Colonic mucosa (tissue), 4 donors: ENCODE results near the gene HAPLN2. TPM values are rescaled to one million over a fixed set of nuclear protein-coding genes. Genes with fewer than 3 reads are reported as not detected.

Experiments used
- DNase-seq: peaks from one replicate; pipeline ENCODE4 v3.0.0-alpha.2; 2020
- H3K27ac ChIP-seq: fragments of 200-600 bp; one replicate; pipeline ENCODE4 v1.8.0; 2021
- H3K27me3 ChIP-seq: fragments of 200-600 bp; one replicate; pipeline ENCODE4 v1.8.0; 2021
- H3K36me3 ChIP-seq: fragments of 200-600 bp; one replicate; pipeline ENCODE4 v1.8.0; 2021
- H3K4me1 ChIP-seq: fragments of 200-600 bp; one replicate; pipeline ENCODE4 v1.8.0; 2021; ENCODE audit warnings: mild to moderate bottlenecking
- H3K4me3 ChIP-seq: fragments of 200-600 bp; one replicate; pipeline ENCODE4 v1.8.0; 2021
- H3K9ac ChIP-seq, 2 donors: one replicate each; pipeline ENCODE4 v1.7.0; 2013; ENCODE audit warnings: control low read depth in 2 of 2, low read depth in 2 of 2, low read length in 2 of 2
- H3K9me3 ChIP-seq: fragments of 200-600 bp; one replicate; pipeline ENCODE4 v1.8.0; 2021
- intact Hi-C: fragments of 100-400 bp; cut with DNase I; formaldehyde crosslinking; loops from one replicate; pipeline ENCODE4 v1.14.1; 2022
- total RNA-seq, 2 donors: library from RNA; stranded (reverse); fragmentation: NEBNext Ultra II Directional in 1 of 2; extraction: Animal tissue kit (Norgen Biotek cat#: 25700) in 1 of 2; gene quantifications; one replicate each; pipeline ENCODE4 v1.2.1, GENCODE V29; 2021
- TF ChIP-seq, protein P1 (sequence below): fragments of 200-600 bp; IDR thresholded peaks from one replicate; pipeline ENCODE4 v1.8.0; 2022; ENCODE audit warnings: antibody characterized with exemption, mild to moderate bottlenecking
- donor health status: healthy.
- donor health status: DM: no; HTN: no; CAD: no.
- donor health status: DM: no; HTN: no; CAD: no.

The HAPLN2 gene
- total RNA-seq, 2 donors from 2014 or later = 0.96 TPM; not detected in 1

DNA sequence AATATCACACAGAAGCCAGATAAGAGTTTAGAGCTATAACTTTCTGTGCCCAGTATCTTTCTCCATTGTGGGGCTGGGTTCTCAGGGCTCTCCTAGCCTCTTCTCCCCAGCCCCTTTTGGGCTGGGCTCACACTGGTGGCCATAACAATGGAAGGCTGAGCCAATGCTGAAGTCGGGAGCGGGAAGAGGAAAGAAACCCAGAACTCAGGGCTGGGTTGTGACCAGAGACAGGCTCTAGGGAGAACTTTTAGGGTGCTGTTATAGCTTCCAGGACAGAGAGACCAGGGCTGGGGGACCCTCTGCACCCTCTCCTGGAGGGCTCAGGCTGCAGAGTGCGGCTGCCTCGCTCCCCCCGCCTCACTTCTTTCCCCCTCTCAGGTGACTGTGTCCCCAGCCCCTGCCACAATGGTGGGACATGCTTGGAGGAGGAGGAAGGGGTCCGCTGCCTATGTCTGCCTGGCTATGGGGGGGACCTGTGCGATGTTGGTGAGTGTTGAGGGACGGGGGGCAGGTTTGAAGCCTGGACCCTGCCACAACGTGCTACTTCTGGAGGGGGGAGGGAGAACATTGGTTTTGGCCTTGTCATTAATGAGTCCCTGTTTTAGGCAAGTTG lies 36.8 kb downstream of the HAPLN2 start:
- intact Hi-C loops = no loop called here
- DNase-seq = no peak
- H3K27ac ChIP-seq = no peak overlapping the region
- H3K4me1 ChIP-seq = peaks cover 23% of the 10 kb centered on the region
- TF ChIP-seq, protein P1, sequence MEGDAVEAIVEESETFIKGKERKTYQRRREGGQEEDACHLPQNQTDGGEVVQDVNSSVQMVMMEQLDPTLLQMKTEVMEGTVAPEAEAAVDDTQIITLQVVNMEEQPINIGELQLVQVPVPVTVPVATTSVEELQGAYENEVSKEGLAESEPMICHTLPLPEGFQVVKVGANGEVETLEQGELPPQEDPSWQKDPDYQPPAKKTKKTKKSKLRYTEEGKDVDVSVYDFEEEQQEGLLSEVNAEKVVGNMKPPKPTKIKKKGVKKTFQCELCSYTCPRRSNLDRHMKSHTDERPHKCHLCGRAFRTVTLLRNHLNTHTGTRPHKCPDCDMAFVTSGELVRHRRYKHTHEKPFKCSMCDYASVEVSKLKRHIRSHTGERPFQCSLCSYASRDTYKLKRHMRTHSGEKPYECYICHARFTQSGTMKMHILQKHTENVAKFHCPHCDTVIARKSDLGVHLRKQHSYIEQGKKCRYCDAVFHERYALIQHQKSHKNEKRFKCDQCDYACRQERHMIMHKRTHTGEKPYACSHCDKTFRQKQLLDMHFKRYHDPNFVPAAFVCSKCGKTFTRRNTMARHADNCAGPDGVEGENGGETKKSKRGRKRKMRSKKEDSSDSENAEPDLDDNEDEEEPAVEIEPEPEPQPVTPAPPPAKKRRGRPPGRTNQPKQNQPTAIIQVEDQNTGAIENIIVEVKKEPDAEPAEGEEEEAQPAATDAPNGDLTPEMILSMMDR = no peak
- no peak overlapping the region for H3K4me3 ChIP-seq
- no peaks in the 10 kb centered on the region for H3K9me3 ChIP-seq
- no peak overlapping the region for H3K9ac ChIP-seq
- no peaks in the 10 kb centered on the region for H3K27me3 ChIP-seq
- no peaks in the 10 kb centered on the region for H3K36me3 ChIP-seq

DNA sequence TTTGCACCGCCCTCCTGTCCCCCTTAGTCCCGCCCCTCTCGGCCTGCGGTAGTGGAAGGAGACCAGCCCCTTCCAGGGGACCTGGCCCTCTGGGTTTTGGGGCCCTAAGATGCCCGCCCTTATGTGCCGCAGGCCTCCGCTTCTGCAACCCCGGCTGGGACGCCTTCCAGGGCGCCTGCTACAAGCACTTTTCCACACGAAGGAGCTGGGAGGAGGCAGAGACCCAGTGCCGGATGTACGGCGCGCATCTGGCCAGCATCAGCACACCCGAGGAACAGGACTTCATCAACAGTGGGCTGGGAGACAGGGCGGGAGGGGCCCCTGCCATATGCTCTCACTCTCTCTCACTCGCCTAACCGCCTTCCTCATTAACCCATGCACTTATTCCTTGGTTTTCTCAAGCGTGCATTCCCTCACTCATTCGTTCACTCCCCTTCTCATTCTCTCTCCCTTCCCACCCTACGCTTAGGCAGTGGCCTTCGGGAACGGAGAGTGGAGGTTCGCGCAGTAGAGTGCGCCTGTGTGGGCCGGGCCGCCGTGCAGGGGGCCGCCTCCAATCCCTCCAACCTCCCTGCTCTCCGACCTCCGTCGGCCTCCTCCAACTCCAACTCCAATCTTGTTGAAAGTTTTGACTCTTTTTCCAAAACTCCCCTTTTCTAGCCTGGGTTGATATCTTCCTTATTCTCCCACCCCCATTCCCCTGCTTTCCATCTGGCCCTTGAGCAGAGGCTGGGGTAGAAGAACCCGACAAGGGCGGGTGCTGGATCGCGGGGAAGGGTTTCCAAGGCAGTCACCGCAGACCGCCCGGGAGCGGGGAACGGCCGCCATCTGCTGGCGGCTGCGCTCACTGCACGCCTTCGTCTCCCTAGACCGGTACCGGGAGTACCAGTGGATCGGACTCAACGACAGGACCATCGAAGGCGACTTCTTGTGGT lies 37.9 kb downstream of the HAPLN2 start:
- TF ChIP-seq, protein P1 = peak; percentile 88
- Histone ChIP-seq H3K9ac (peak overlapping the region in 1 of 2 donors; percentile 48), H3K9me3 (no peaks in the 10 kb centered on the region), H3K27me3 (no peaks in the 10 kb centered on the region), H3K36me3 (no peaks in the 10 kb centered on the region), H3K27ac (no peak overlapping the region), H3K4me1 (peaks cover 27% of the 10 kb centered on the region), H3K4me3 (no peak overlapping the region)
- DNase-seq = peak; percentile 79
- intact Hi-C loops = no loop called here

DNA sequence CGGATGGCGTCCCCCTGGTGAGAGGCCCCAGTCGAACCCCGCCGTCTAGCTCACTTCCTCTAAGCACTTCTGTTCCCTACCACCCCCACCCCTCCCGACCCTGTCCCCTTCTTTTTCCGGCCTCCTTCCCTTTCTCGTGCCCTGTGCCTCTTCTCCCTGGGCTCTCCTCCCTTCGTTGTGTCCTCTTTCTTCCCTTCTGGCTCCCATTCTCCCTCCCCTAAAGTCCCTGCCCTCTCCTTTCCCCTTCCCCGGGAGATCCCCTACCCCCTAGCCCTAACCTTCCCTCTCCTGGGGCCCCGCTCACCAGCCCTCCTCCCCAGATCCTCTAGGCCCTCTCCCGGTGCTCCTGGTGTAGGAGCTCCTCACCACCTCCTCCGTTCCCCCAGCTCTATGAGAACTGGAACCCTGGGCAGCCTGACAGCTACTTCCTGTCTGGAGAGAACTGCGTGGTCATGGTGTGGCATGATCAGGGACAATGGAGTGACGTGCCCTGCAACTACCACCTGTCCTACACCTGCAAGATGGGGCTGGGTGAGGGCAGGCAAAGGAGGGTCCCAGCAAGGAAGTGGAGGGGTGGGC lies 38.6 kb downstream of the HAPLN2 start:
- no peak for DNase-seq
- Histone ChIP-seq H3K27ac (no peak overlapping the region), H3K4me3 (no peak overlapping the region), H3K4me1 (peaks cover 27% of the 10 kb centered on the region), H3K9ac (no peak overlapping the region), H3K27me3 (no peaks in the 10 kb centered on the region), H3K9me3 (no peaks in the 10 kb centered on the region), H3K36me3 (no peaks in the 10 kb centered on the region)
- TF ChIP-seq, protein P1 = no peak
- intact Hi-C loops = loop anchor here (2.0 kb wide), 2 partner anchors 21 to 29 kb away; no protein-coding TSS in a partner anchor

DNA sequence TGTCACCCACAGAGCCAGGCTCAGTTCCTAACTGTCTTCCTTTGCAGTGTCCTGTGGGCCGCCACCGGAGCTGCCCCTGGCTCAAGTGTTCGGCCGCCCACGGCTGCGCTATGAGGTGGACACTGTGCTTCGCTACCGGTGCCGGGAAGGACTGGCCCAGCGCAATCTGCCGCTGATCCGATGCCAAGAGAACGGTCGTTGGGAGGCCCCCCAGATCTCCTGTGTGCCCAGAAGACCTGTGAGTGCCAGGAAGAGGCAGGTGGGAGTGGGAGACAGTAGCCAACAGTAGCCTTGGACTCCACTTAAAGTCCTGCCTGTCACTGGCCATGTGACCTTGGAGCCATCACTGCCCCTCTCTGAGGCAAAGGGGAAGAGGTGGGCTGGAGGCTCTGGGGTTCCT lies 39.3 kb downstream of the HAPLN2 start:
- no peaks in the 10 kb centered on the region for H3K27me3 ChIP-seq
- intact Hi-C loops = loop anchor here (2.0 kb wide), 2 partner anchors 20 to 30 kb away; no protein-coding TSS in a partner anchor
- no peaks in the 10 kb centered on the region for H3K9me3 ChIP-seq
- no peak overlapping the region for H3K27ac ChIP-seq
- H3K4me1 ChIP-seq = peaks cover 27% of the 10 kb centered on the region
- no peaks in the 10 kb centered on the region for H3K36me3 ChIP-seq
- DNase-seq = no peak
- TF ChIP-seq, protein P1 = no peak
- H3K4me3 ChIP-seq = no peak overlapping the region
- H3K9ac ChIP-seq = no peak overlapping the region

DNA sequence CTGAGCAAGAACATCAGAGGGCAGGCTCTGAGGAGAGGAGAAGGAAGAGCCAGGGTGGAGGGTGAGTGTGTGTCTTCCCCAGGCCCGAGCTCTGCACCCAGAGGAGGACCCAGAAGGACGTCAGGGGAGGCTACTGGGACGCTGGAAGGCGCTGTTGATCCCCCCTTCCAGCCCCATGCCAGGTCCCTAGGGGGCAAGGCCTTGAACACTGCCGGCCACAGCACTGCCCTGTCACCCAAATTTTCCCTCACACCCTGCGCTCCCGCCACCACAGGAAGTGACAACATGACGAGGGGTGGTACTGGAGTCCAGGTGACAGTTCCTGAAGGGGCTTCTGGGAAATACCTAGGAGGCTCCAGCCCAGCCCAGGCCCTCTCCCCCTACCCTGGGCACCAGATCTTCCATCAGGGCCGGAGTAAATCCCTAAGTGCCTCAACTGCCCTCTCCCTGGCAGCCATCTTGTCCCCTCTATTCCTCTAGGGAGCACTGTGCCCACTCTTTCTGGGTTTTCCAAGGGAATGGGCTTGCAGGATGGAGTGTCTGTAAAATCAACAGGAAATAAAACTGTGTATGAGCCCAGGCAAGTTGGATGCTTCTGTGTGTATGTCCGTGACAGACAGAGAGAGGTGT lies 39.8 kb downstream of the HAPLN2 start:
- DNase-seq = no peak
- Histone ChIP-seq H3K4me1 (peaks cover 27% of the 10 kb centered on the region), H3K36me3 (no peaks in the 10 kb centered on the region), H3K27ac (peak overlapping the region; percentile 26), H3K27me3 (no peaks in the 10 kb centered on the region), H3K4me3 (no peak overlapping the region), H3K9ac (peak overlapping the region in 1 of 2 donors; percentile 30), H3K9me3 (no peaks in the 10 kb centered on the region)
- intact Hi-C loops = loop anchor here (2.0 kb wide), 2 partner anchors 20 to 30 kb away; no protein-coding TSS in a partner anchor
- TF ChIP-seq, protein P1 = no peak
